Stimulated activated CD4-positive, alpha-beta T cell treated with anti-CD3 and anti-CD28 coated beads, Interleukin-4, amount 100 ng/mL, for 48 hours (primary cell): ENCODE measurements around the gene NLRP3.
"Not testable (repeated sequence)": the region's sequence is repeated elsewhere in the genome, so short reads cannot be mapped to it uniquely, and the experiment has no call there.

Experiments used
- DNase-seq, 2 donors: peaks; one replicate each; pipeline ENCODE4 v3.0.0-alpha.2; 2020; ENCODE audit warnings: low read depth in 2 of 2

Gene NLRP3

DNA sequence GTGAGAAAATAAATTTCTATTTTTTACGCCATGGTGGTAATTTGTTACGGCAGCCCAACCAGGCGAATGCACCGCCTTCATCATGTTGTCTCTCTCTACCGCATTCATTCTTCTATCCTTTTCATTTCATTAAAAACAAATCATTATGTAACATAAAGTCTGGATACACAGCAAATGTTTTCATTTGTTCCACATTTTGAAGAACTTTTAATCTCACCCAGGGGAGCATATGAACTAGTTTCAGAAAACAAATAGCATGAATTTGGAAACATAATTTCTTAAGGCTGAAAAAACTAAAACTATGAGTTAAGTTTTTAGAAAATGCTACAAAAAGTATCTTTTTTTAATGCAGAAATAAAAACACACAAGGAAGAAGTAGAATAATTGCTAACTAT lies 53.2 kb downstream of the NLRP3 start:
- no peak for DNase-seq

DNA sequence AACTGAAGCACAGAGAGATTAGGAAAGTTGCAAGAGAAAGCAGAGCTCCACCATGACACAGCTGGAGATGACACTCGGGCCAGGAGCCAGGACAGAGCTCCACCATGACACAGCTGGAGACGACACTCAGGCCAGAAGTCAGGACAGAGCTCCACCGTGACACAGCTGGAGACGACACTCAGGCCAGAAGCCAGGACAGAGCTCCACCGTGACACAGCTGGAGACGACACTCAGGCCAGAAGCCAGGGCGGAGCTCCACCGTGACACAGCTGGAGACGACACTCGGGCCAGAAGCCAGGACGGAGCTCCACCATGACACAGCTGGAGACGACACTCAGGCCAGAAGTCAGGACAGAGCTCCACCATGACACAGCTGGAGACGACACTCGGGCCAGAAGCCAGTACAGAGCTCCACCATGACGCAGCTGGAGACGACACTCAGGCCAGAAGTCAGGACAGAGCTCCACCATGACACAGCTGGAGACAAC lies 55.0 kb downstream of the NLRP3 start:
- DNase-seq = not testable (repeated sequence)

DNA sequence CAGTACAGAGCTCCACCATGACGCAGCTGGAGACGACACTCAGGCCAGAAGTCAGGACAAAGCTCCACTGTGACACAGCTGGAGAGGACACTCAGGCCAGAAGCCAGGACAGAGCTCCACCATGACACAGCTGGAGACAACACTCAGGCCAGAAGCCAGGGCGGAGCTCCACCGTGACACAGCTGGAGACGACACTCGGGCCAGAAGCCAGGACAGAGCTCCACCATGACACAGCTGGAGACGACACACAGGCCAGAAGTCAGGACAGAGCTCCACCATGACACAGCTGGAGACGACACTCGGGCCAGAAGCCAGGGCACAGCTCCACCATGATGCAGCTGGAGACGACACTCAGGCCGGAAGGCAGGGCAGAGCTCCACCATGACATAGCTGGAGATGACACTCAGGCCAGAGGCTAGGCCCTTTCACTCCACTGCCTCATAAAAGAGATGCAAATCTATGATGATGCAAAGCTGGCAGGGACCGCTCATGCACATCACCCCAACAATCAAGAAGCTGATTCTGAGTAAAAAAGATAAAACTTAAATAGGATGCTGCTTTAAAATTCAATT lies 55.6 kb downstream of the NLRP3 start:
- DNase-seq = no peak

DNA sequence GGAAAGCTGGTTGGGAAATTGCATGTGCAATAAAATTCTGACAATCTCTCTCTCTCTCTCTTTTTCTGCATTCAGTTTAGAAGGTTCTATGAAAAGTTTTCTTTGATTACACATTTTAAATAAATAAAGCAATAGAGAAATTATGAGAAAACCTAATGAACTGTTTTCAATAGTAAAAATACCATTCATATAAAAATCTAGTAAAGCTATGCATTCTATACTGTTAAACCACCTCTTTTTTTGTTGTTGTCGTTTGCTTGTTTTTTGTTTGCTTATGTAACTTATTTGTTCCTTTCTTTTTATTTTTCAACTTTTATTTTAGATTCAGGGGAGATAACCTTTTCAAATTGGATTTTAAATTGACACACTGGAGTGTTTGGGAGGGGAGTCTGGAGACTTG lies 56.1 kb downstream of the NLRP3 start:
- DNase-seq = no peak

DNA sequence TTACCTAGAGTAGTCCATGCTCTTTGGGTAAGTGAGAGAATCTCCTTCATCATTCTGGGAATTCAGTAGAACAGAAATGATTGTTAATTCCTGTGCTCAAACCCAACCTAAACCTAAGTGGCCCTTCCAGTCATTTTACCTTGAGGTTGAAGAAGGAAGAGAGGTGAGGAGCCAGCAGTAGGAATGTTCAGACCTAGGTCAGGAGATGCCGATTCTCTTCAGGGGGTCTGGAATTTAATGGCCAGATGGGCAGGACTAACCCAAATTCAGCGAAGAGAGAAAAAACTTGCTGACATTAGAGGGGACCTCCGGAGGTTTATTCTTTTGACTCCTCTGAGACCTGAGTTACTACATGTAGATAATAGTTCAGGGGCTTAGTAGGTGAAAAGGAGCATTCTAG lies 58.4 kb downstream of the NLRP3 start:
- DNase-seq = no peak

DNA sequence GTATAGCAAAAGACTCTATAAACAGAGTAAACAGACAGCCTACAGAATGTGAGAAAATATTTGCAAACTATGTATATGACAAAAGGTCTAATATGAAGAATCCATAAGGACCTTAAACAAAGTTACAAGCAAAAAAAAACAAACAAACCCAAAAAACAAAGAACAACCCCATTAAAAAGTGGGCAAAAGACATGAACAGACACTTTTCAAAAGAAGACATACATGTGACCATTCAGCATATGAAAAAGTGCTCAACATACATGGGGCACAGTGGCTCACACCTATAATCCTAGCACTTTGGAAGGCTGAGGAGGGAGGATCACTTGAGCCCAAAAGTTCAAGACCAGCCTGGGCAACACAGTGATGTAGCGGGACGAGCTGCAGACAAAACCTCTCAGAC lies 59.8 kb downstream of the NLRP3 start:
- DNase-seq = no peak

DNA sequence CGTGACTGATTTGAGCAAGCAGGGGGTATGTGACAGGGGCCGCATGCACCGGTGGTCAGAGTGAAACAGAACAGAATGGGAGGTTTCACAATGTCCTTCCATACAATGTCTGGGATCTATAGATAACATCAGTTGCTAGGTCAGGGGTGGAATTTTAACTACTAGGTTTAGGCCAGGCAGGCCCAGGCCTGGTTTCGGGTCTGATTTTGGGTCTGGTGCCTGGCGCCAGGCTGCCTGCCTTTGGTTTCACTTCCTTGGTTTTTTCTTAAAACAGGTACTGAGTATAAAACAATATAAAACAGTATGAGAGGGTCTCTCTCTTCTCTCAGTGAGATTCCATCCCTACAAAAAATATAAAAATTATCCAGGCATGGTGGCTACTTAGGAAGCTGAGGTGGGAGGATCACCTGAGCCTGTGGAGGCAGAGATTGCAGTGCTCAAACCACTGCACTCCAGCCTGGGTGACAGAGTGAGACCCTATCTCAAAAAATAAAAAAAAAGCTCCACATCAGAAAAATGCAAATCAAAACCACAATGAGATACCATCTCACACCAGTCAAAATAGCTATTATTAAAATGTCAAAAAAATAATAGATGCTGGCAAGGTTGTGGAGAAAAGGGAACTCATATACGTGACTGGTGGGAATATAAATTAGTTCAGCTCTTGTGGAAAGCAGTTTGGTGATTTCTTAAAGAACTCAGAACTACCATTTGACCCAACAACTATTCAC lies 60.5 kb downstream of the NLRP3 start:
- not testable (repeated sequence) for DNase-seq

DNA sequence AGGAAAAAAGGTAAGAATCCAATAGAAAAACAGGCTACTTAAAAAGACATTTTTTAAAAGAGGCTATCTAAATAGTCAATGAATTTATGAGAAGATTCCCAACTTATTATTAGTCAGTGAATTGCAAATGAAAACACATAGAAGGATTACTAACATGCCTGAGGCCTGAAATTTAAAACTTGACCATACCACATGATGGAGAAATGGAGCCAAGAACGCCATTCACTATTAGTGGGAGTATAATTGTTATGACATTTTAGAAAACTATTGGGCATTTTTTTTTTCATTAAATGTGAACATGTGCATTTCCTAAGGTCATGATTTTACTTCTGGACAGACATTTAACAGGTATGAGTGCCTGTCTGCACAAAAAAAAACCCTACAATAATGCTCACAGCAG lies 66.8 kb downstream of the NLRP3 start:
- no peak for DNase-seq

DNA sequence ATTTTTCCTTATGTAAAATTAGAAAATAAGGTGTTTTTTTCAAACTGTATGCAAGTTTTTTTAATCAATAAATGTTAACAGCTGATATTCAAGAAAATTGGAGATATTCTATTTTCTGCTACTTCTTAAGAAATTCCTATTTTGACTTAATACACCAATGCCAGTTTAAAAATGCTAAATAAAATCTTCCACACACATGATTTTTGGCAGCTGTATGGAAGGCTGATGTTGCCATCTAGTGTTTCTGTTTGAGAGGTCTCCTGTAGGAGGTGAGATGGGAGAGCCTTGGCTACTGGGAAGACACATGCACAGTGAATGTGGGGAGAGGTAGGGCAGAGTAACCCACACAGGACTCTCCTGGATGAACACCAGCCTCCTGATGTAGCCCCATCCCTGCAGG lies 71.1 kb downstream of the NLRP3 start:
- DNase-seq = peak in 1 of 2 donors; percentile 9

DNA sequence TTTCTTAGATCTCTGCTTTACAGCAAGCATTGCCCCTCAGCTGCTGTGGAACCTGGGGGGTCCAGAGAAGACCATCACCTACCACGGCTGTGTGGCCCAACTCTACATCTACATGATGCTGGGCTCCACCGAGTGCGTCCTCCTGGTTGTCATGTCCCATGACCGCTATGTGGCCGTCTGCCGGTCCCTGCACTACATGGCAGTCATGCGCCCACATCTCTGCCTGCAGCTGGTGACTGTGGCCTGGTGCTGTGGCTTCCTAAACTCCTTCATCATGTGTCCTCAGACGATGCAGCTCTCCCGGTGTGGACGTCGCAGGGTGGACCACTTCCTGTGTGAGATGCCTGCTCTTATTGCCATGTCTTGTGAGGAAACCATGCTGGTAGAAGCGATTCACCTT lies 75.4 kb downstream of the NLRP3 start:
- no peak for DNase-seq

DNA sequence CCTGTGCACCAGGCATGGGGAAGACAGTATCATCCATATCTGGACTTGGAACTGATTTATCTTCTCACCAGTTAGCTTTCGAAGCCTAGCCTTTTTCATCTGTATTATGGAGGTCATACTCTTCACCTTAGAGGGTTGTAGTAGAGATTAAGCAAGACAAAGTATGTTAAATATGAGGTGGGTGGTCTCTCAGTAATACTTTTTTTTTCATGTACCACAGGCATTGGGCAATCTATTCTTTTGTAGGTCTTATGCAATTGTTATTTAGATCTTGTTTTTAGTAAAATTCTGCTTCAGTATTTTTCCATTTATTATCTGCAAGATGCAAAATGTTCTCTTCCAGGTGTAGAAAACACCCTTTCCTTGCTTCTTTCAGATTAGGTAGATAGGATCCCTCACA lies 77.1 kb downstream of the NLRP3 start:
- DNase-seq = no peak

DNA sequence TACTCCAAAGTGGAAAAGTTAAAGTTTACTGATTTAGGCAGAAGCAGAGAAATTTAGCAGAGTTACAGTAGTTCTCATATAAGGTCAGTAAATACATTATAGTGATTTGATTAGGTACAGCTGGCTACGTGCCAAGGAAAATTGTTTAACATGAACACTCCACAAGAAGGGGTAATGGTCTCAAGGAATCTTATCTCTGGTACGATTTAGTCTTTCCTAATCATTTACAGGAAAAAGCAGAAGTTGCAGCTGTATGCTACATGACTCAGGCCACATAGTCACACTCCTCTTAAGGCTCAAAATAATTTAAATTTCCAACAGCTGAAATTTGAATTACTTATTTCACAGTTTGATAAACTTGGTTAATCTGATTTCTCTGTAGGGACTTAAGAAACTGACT lies 78.8 kb downstream of the NLRP3 start:
- DNase-seq = no peak

DNA sequence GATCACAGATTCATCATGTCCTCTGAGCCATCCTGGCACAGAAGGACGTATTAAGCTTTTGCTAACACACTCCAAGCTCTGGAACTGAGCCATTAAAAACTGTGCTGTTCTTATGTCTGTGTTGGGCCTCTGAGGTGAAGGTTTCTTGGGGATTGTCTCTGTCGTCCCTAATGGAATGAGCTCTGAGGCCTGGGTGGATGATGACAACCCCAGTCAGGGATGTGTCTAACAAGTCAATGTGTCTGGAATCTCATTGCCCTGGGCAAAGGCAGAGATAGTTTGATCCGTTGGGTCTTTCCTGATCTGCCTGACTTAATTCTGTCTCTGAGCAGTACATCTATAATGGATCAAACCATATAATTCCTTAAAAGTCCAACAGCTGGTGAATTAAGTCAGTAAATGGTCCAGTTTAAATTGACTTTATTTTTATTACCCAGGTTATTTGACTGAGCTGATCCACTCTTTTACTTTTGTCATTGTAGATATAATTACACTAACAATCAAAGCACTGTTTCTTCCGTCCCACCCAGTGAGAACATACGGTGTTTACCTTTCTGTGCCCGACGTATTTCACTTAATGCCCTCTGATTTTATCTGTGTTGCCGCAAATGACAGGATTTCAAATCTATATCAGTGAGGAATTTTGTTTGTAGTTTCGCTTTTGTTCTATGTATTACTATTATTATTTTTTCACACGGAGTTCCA lies 80.8 kb downstream of the NLRP3 start:
- DNase-seq = no peak
